ENCODE measurements around the gene WWOX. TPM values are rescaled to one million over a fixed set of nuclear protein-coding genes. Genes with fewer than 3 reads are reported as not detected.

The WWOX gene
- total RNA-seq, 1 experiment from 2014 or later: 15.6 TPM

- H3K27me3 ChIP-seq (ENCODE audit: insufficient read depth, low read length): no peaks in the 10 kb centered on the region
- Mint-ChIP-seq H3K4me3 (no peak overlapping the region), H3K27ac (no peak overlapping the region), H3K4me1 (peaks cover 25 to 27% of the 10 kb centered on the region in 2 experiments), H3K27me3 (ENCODE audit: low read depth) (peaks cover 3% of the 10 kb centered on the region; the same call in 1 of the 2 replicates), H3K9me3 (peaks cover 2 to 10% of the 10 kb centered on the region in 2 experiments; a peak in 2 of 5 replicates), H3K36me3 (ENCODE audit: insufficient read depth in 1 of 3, low read depth in 3 of 3) (peaks cover 0 to 14% (median 0%) of the 10 kb centered on the region in 3 experiments; a peak in 2 of 7 replicates)
- no peaks in the 10 kb centered on the region for H3K23me2 ChIP-seq (ENCODE audit: insufficient read length, low read depth, low read length, poor library complexity, severe bottlenecking)
- H3K9ac ChIP-seq (ENCODE audit: extremely low read depth, insufficient read length, low read length): no peak overlapping the region
- no CpG with 5 or more reads among the region's 3 CpGs for WGBS (ENCODE audit: extremely low coverage, insufficient read length, low lambda C conversion rate)
- no peak overlapping the region for H4K91ac ChIP-seq (ENCODE audit: insufficient read length, low read depth, low read length)
- H3K9me3 ChIP-seq (ENCODE audit: control insufficient read depth, low read depth, low read length): no peaks in the 10 kb centered on the region
- H3K56ac ChIP-seq (ENCODE audit: insufficient read length, low read depth, low read length): no peak overlapping the region
- H3K23ac ChIP-seq (ENCODE audit: insufficient read length, low read depth, low read length): no peak overlapping the region
- H3K4me2 ChIP-seq (ENCODE audit: insufficient read depth, insufficient read length, low read length): no peak overlapping the region
- H3K14ac ChIP-seq (ENCODE audit: insufficient read depth, low read length): no peak overlapping the region
- peaks cover 6% of the 10 kb centered on the region; the same call in 1 of the 2 replicates for H3K4me1 ChIP-seq (ENCODE audit: insufficient read depth, low read length)
- no peak overlapping the region for H4K8ac ChIP-seq (replicated peaks; ENCODE audit: insufficient read length, low read depth, low read length)
- no peak overlapping the region for H2BK12ac ChIP-seq (ENCODE audit: insufficient read length, low read depth, low read length)
- H2BK15ac ChIP-seq (ENCODE audit: low read depth, low read length): no peak overlapping the region
- no peak overlapping the region for H2BK5ac ChIP-seq (ENCODE audit: insufficient read length, low read length)
- H2BK20ac ChIP-seq (ENCODE audit: low read depth, low read length, poor library complexity, severe bottlenecking): no peak overlapping the region
- no peak overlapping the region for H3T11ph ChIP-seq (ENCODE audit: low read length)
- no peak overlapping the region for H2AK5ac ChIP-seq (ENCODE audit: insufficient read length, low read length)
- H4K5ac ChIP-seq (ENCODE audit: insufficient read length, low read depth, low read length): no peak overlapping the region
- no peak overlapping the region for H3K18ac ChIP-seq (ENCODE audit: insufficient read length, low read depth, low read length)
- no peaks in the 10 kb centered on the region for H3K79me2 ChIP-seq (ENCODE audit: insufficient read depth, low read length)
- H3K27ac ChIP-seq (ENCODE audit: insufficient read length, low read depth, low read length): no peak overlapping the region
- no peaks in the 10 kb centered on the region for H3K79me1 ChIP-seq (ENCODE audit: insufficient read depth, low read depth, low read length, poor library complexity, severe bottlenecking)
- no peaks in the 10 kb centered on the region for H4K20me1 ChIP-seq (ENCODE audit: control insufficient read depth, insufficient read depth, insufficient read length)
- no peak overlapping the region for H2AFZ ChIP-seq (ENCODE audit: low read length)
- DNase-seq: no peak
- no peak overlapping the region for H2BK120ac ChIP-seq (ENCODE audit: low read depth, low read length, poor library complexity, severe bottlenecking)
- no peak overlapping the region for H3K4ac ChIP-seq (ENCODE audit: low read depth, low read length)
- no peak for TF ChIP-seq CTCF (conservative IDR thresholded peaks at IDR 0.05)
Observed at GRCh38 chr16:78278056-78278450, 178.6 kb downstream of the WWOX start.
